ENCODE measurements around the gene PAWR. TPM values are rescaled to one million over a fixed set of nuclear protein-coding genes. Genes with fewer than 3 reads are reported as not detected.
"Not testable (repeated sequence)": the region's sequence is repeated elsewhere in the genome, so short reads cannot be mapped to it uniquely, and the experiment has no call there.

Gene PAWR
- polyA plus RNA-seq, 3 donors = 63.6 to 152 (median 91.1) TPM

GRCh38 chr12:79690142-79690637, 574 bp downstream of the PAWR start:
- peak in 2 of 11 donors; percentile 44 to 55 for DNase-seq (ENCODE audit: extremely low read depth in 1 of 11, low read depth in 9 of 11, low spot score in 4 of 11)

GRCh38 chr12:79689477-79690141, 1.2 kb downstream of the PAWR start:
- DNase-seq (ENCODE audit: extremely low read depth in 1 of 11, low read depth in 9 of 11, low spot score in 4 of 11) = peak in 3 of 11 donors; percentile 33 to 49 (median 37)

GRCh38 chr12:79689061-79689476, 1.7 kb downstream of the PAWR start:
- DNase-seq (ENCODE audit: extremely low read depth in 1 of 11, low read depth in 9 of 11, low spot score in 4 of 11) = no peak

- DNase-seq (ENCODE audit: extremely low read depth in 1 of 11, low read depth in 9 of 11, low spot score in 4 of 11) = no peak
Measured at GRCh38 chr12:79688376-79689060, 2.2 kb downstream of the PAWR start.

GRCh38 chr12:79687711-79688260, 3.0 kb downstream of the PAWR start:
- no peak for DNase-seq (ENCODE audit: extremely low read depth in 1 of 11, low read depth in 9 of 11, low spot score in 4 of 11)

- no peak for DNase-seq (ENCODE audit: extremely low read depth in 1 of 11, low read depth in 9 of 11, low spot score in 4 of 11)
Measured at GRCh38 chr12:79686171-79686570, 4.6 kb downstream of the PAWR start.

GRCh38 chr12:79685068-79685467, 5.7 kb downstream of the PAWR start:
- DNase-seq (ENCODE audit: extremely low read depth in 1 of 11, low read depth in 9 of 11, low spot score in 4 of 11) = no peak

GRCh38 chr12:79684338-79684737, 6.4 kb downstream of the PAWR start:
- not testable (repeated sequence) for DNase-seq (ENCODE audit: extremely low read depth in 1 of 11, low read depth in 9 of 11, low spot score in 4 of 11)

- DNase-seq (ENCODE audit: extremely low read depth in 1 of 11, low read depth in 9 of 11, low spot score in 4 of 11) = no peak
Measured at GRCh38 chr12:79682593-79682992, 8.2 kb downstream of the PAWR start.

GRCh38 chr12:79681008-79681590, 9.7 kb downstream of the PAWR start:
- no peak for DNase-seq (ENCODE audit: extremely low read depth in 1 of 11, low read depth in 9 of 11, low spot score in 4 of 11)

- DNase-seq (ENCODE audit: extremely low read depth in 1 of 11, low read depth in 9 of 11, low spot score in 4 of 11) = no peak
Measured at GRCh38 chr12:79680051-79680450, 10.7 kb downstream of the PAWR start.

GRCh38 chr12:79678306-79678705, 12.5 kb downstream of the PAWR start:
- DNase-seq (ENCODE audit: extremely low read depth in 1 of 11, low read depth in 9 of 11, low spot score in 4 of 11) = no peak

GRCh38 chr12:79677672-79678071, 13.1 kb downstream of the PAWR start:
- DNase-seq (ENCODE audit: extremely low read depth in 1 of 11, low read depth in 9 of 11, low spot score in 4 of 11) = no peak

- no peak for DNase-seq (ENCODE audit: extremely low read depth in 1 of 11, low read depth in 9 of 11, low spot score in 4 of 11)
Measured at GRCh38 chr12:79676579-79676978, 14.2 kb downstream of the PAWR start.

GRCh38 chr12:79674629-79675028, 16.1 kb downstream of the PAWR start:
- DNase-seq (ENCODE audit: extremely low read depth in 1 of 11, low read depth in 9 of 11, low spot score in 4 of 11) = no peak

- DNase-seq (ENCODE audit: extremely low read depth in 1 of 11, low read depth in 9 of 11, low spot score in 4 of 11) = no peak
Measured at GRCh38 chr12:79673354-79673753, 17.4 kb downstream of the PAWR start.

GRCh38 chr12:79668113-79668512, 22.7 kb downstream of the PAWR start:
- DNase-seq (ENCODE audit: extremely low read depth in 1 of 11, low read depth in 9 of 11, low spot score in 4 of 11) = no peak

GRCh38 chr12:79665212-79665887, 25.4 kb downstream of the PAWR start:
- DNase-seq (ENCODE audit: extremely low read depth in 1 of 11, low read depth in 9 of 11, low spot score in 4 of 11) = peak in 1 of 11 donors; percentile 44

GRCh38 chr12:79664518-79664917, 26.2 kb downstream of the PAWR start:
- DNase-seq (ENCODE audit: extremely low read depth in 1 of 11, low read depth in 9 of 11, low spot score in 4 of 11) = no peak

Measured in renal cortex interstitium (tissue), 11 donors.